CD4-positive, alpha-beta T cell (primary cell): ENCODE results near the gene LAMA2. TPM values are rescaled to one million over a fixed set of nuclear protein-coding genes. Genes with fewer than 3 reads are reported as not detected.

Source experiments
- ATAC-seq: fragments of 200-7000 bp; cut with Tn5 transposase; one replicate; pipeline ENCODE4 v1.10.0; 2022; ENCODE audit warnings: mild to moderate bottlenecking; ENCODE audit not compliant: poor library complexity
- CTCF ChIA-PET: fragments of 350-600 bp; sonication (Branson Sonifier 250); formaldehyde crosslinking; loops from one replicate; lab custom pipeline; 2021; ENCODE audit warnings: antibody characterized with exemption, inconsistent platforms; lab: Charles Lee
- POLR2A ChIA-PET: fragments of 350-600 bp; sonication (Branson Sonifier 250); formaldehyde crosslinking; loops from one replicate; lab custom pipeline; 2021; ENCODE audit warnings: antibody characterized with exemption, inconsistent platforms; lab: Charles Lee
- DNase-seq, 14 experiments: peaks; one replicate each; pipeline ENCODE4 v3.0.0-alpha.2; 2013 to 2020; ENCODE audit warnings: mixed read lengths in 2 of 14
- H3K27ac ChIP-seq, 2 donors: one replicate each; pipeline versions ENCODE4 v1.5.1 to v1.7.0; 2013; ENCODE audit warnings: low read length in 2 of 2, low read depth in 1 of 2, mild to moderate bottlenecking in 1 of 2
- H3K27me3 ChIP-seq, 2 experiments: 1 replicate in 1 of 2; 2 replicates in 1 of 2; pipeline versions ENCODE4 v1.6.1 to v1.7.0; 2013; ENCODE audit warnings: low read length in 2 of 2, control low read depth in 1 of 2, mild to moderate bottlenecking in 1 of 2, moderate library complexity in 1 of 2; ENCODE audit not compliant: insufficient read depth in 2 of 2, control insufficient read depth in 1 of 2
- H3K36me3 ChIP-seq: one replicate; pipeline ENCODE4 v1.6.1; 2013; ENCODE audit warnings: low read length, control low read depth; ENCODE audit not compliant: insufficient read depth
- H3K4me1 ChIP-seq: one replicate; pipeline ENCODE4 v1.6.1; 2013; ENCODE audit warnings: low read length, control low read depth; ENCODE audit not compliant: insufficient read depth
- H3K4me3 ChIP-seq: one replicate; pipeline ENCODE4 v1.5.1; 2013; ENCODE audit warnings: mild to moderate bottlenecking, low read length, moderate library complexity
- H3K9me3 ChIP-seq, 2 experiments: 1 replicate in 1 of 2; 2 replicates in 1 of 2; pipeline versions ENCODE4 v1.6.1 to v1.7.0; 2013; ENCODE audit warnings: low read length in 2 of 2, mild to moderate bottlenecking in 2 of 2, control low read depth in 1 of 2, moderate library complexity in 1 of 2; ENCODE audit not compliant: control insufficient read depth in 1 of 2, insufficient read depth in 1 of 2
- H3K27ac Mint-ChIP-seq: one replicate; pipeline ENCODE4 v1.8.0; 2020; ENCODE audit warnings: mixed read lengths
- H3K27me3 Mint-ChIP-seq: one replicate; pipeline ENCODE4 v1.8.0; 2021; ENCODE audit warnings: mixed read lengths
- H3K36me3 Mint-ChIP-seq: one replicate; pipeline ENCODE4 v1.8.0; 2021; ENCODE audit warnings: low read depth, mixed read lengths
- H3K4me1 Mint-ChIP-seq: one replicate; pipeline ENCODE4 v1.8.0; 2021; ENCODE audit warnings: low read depth, mixed read lengths
- H3K4me3 Mint-ChIP-seq: one replicate; pipeline ENCODE4 v1.8.0; 2020; ENCODE audit warnings: mild to moderate bottlenecking, mixed read lengths
- H3K9me3 Mint-ChIP-seq: one replicate; pipeline ENCODE4 v1.8.0; 2020; ENCODE audit warnings: mixed read lengths
- intact Hi-C, 2 experiments: fragments of 100-400 bp; cut with DNase I in 1 of 2; cut with micrococcal nuclease in 1 of 2; formaldehyde crosslinking; loops; one replicate each; pipeline versions ENCODE4 v1.15.1 to v1.9.0; 2023 to 2025; cut with DNase I, micrococcal nuclease
- total RNA-seq, 174 experiments: library from RNA in 2 of 174; stranded (reverse) in 2 of 174; gene quantifications; one replicate each; pipeline ENCODE4 v1.2.3 and lab custom pipeline; 2021 to 2026
- TF ChIP-seq, protein P1 (sequence below): fragments of 200-600 bp; IDR thresholded peaks from one replicate; pipeline ENCODE4 v1.8.0; 2022; ENCODE audit warnings: antibody characterized with exemption, mild to moderate bottlenecking

LAMA2 gene
- total RNA-seq, 2 experiments from 2014 or later, result 0.05 to 0.06 TPM

DNA sequence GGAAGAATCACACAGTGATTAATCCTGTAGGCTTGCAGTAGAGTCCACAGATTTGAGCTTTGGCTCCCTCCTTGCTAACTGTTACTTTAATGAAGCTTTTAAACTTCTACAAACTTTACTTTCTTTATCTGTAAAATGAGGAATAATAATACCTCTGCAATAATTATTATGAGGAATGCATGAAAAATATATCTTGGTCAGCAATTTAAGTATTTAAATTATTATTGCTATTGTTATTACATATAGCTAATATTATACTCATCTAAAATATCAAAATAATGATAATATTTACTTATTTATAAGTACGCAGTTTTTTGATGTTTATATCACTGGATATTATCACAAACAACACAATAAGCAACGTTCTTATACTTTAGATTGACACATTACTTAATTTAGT, 38.3 kb upstream of the LAMA2 start:
- no peaks in the 10 kb centered on the region for H3K4me1 Mint-ChIP-seq
- no peak overlapping the region for H3K4me3 ChIP-seq
- no peak overlapping the region for H3K4me3 Mint-ChIP-seq
- POLR2A ChIA-PET, result no interaction called here
- no peaks in the 10 kb centered on the region for H3K9me3 Mint-ChIP-seq
- H3K4me1 ChIP-seq, result no peaks in the 10 kb centered on the region
- TF ChIP-seq, protein P1, sequence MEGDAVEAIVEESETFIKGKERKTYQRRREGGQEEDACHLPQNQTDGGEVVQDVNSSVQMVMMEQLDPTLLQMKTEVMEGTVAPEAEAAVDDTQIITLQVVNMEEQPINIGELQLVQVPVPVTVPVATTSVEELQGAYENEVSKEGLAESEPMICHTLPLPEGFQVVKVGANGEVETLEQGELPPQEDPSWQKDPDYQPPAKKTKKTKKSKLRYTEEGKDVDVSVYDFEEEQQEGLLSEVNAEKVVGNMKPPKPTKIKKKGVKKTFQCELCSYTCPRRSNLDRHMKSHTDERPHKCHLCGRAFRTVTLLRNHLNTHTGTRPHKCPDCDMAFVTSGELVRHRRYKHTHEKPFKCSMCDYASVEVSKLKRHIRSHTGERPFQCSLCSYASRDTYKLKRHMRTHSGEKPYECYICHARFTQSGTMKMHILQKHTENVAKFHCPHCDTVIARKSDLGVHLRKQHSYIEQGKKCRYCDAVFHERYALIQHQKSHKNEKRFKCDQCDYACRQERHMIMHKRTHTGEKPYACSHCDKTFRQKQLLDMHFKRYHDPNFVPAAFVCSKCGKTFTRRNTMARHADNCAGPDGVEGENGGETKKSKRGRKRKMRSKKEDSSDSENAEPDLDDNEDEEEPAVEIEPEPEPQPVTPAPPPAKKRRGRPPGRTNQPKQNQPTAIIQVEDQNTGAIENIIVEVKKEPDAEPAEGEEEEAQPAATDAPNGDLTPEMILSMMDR, result no peak
- no peaks in the 10 kb centered on the region for H3K9me3 ChIP-seq
- no peak for DNase-seq
- H3K27me3 Mint-ChIP-seq, result peaks cover 9% of the 10 kb centered on the region
- H3K36me3 ChIP-seq, result no peaks in the 10 kb centered on the region
- no peak overlapping the region for H3K27ac Mint-ChIP-seq
- intact Hi-C loops, result no loop called here
- H3K27me3 ChIP-seq, result no peaks in the 10 kb centered on the region
- no peak overlapping the region for H3K27ac ChIP-seq
- no peaks in the 10 kb centered on the region for H3K36me3 Mint-ChIP-seq
- CTCF ChIA-PET, result no interaction called here
- ATAC-seq, result no peak

DNA sequence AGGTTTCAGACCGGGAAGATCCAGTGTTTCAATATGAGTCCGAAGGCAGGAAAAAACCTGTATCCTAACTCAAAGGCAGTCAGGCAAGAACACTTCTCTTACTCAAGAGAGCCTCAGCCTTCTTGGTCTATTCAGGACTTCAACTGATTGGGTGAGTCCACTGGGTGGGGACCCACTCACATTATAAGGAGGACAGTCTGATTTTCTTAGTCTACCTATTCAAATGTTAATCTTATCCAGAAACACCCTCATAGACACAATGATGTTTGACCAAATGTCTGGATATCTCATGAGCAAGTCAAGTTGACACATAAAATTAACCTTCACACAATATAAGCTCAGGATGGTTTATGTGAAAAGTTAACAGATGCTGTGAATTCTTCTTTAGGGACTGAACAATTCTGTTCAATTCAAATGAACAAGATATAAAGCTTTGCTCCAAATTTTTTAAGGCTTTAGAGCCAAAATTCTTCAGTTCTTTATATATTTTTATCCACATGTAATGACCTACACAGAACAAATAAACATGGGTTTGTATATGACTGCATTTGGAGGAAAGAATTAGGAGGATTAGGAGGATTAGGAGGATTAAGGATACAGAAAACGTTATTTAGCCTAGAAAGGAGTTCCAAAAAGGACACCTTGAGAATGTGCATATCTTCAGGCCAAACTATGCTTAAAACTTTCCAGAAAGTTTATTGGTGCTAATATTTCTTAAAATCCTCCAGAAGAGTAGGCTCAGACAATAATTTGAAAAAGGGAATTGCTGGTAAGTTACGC, 35.3 kb upstream of the LAMA2 start:
- Histone ChIP-seq H3K4me1 (no peaks in the 10 kb centered on the region), H3K27ac (no peak overlapping the region), H3K36me3 (no peaks in the 10 kb centered on the region), H3K27me3 (no peaks in the 10 kb centered on the region), H3K4me3 (no peak overlapping the region), H3K9me3 (no peaks in the 10 kb centered on the region)
- POLR2A ChIA-PET, result no interaction called here
- intact Hi-C loops, result no loop called here
- H3K4me3 Mint-ChIP-seq, result no peak overlapping the region
- TF ChIP-seq, protein P1, result no peak
- CTCF ChIA-PET, result no interaction called here
- ATAC-seq, result no peak
- DNase-seq, result no peak
- no peaks in the 10 kb centered on the region for H3K9me3 Mint-ChIP-seq
- no peaks in the 10 kb centered on the region for H3K36me3 Mint-ChIP-seq
- no peaks in the 10 kb centered on the region for H3K4me1 Mint-ChIP-seq
- H3K27me3 Mint-ChIP-seq, result peaks cover 9% of the 10 kb centered on the region
- no peak overlapping the region for H3K27ac Mint-ChIP-seq

DNA sequence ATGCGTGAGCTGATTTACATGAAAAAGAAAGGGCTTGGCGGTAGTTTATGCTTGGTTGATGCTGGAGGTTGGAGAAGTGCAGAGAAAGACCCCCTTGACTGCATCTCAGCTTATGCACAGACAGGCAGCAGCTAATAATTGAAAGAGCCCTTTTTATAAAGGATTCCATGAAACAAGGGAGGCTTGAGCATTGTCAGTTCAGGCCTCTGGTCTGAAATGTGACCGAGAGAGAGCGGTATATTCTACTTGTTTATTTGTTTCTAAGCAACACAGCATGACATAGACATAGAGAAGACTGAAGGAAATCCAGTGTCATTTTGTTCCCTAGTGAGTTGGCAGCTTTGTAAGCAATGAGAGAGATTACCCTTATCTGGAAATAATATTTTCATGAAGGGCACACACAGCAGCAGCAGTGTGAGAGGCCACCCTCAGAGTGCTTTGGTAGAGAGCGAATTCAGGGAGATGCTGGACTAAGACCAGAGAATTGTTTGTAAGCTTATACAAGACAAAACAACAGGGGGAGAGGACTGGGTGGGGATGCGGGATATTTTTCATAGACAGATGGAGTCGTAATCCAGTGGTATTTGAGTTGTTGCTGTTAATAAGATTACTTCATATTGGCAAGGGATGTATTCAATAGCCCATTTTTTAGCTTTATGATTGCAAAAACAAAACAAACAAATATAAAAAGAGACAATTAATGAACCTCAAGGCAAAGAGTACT, 34.6 kb upstream of the LAMA2 start:
- Histone ChIP-seq H3K27me3 (no peaks in the 10 kb centered on the region), H3K27ac (no peak overlapping the region), H3K4me3 (no peak overlapping the region), H3K36me3 (no peaks in the 10 kb centered on the region), H3K4me1 (no peaks in the 10 kb centered on the region), H3K9me3 (no peaks in the 10 kb centered on the region)
- no peaks in the 10 kb centered on the region for H3K36me3 Mint-ChIP-seq
- no peaks in the 10 kb centered on the region for H3K4me1 Mint-ChIP-seq
- POLR2A ChIA-PET, result no interaction called here
- intact Hi-C loops, result no loop called here
- H3K27ac Mint-ChIP-seq, result no peak overlapping the region
- ATAC-seq (no peak), DNase-seq (no peak)
- H3K4me3 Mint-ChIP-seq, result no peak overlapping the region
- H3K9me3 Mint-ChIP-seq, result no peaks in the 10 kb centered on the region
- peaks cover 7% of the 10 kb centered on the region for H3K27me3 Mint-ChIP-seq
- TF ChIP-seq, protein P1, result no peak
- CTCF ChIA-PET, result no interaction called here
